HL-60 (cell line): Measurements from ENCODE around the gene DOK7.

Experiments used
- CTCF ChIP-seq: IDR thresholded peaks from one replicate; pipeline ENCODE4 v1.5.1; 2011; ENCODE audit warnings: low read length, control low read depth, inconsistent platforms; ENCODE audit not compliant: insufficient read depth
- POLR2AphosphoS5 ChIP-seq: IDR thresholded peaks from 2 replicates; pipeline ENCODE4 v1.6.1; 2012; ENCODE audit warnings: low read depth
- SPI1 ChIP-seq: IDR thresholded peaks from 2 replicates; pipeline ENCODE4 v1.6.1; 2012; ENCODE audit warnings: low read depth, mild to moderate bottlenecking, borderline replicate concordance

- TF ChIP-seq POLR2AphosphoS5: no peak
- no peak for TF ChIP-seq CTCF
- no peak for TF ChIP-seq SPI1
These were observed 17.8 kb upstream of the DOK7 start for GRCh38 chr4:3445111-3445820.
